Measurements from ENCODE around the gene FGFRL1.

GRCh38 chr4:986879-987623, 24.4 kb upstream of the FGFRL1 start, which contains the start of gene IDUA:
- TF ChIP-seq CTCF (IDR thresholded peaks at IDR 0.05) (peak in 3 of 6 experiments; percentile 19 to 54 (median 49)), POLR2A (IDR thresholded peaks at IDR 0.05) (peak in 1 of 2 donors; percentile 43)
